ENCODE measurements around the gene NKD1. TPM values are rescaled to one million over a fixed set of nuclear protein-coding genes. Genes with fewer than 3 reads are reported as not detected.

NKD1 gene
- total RNA-seq, 1 donor from 2014 or later, result 0.43 TPM

GRCh38 chr16:50683689-50684374 is 135.6 kb downstream of the NKD1 start:
- no peak for DNase-seq (ENCODE audit: extremely low spot score, unreplicated experiment)
- TF ChIP-seq, protein P1, sequence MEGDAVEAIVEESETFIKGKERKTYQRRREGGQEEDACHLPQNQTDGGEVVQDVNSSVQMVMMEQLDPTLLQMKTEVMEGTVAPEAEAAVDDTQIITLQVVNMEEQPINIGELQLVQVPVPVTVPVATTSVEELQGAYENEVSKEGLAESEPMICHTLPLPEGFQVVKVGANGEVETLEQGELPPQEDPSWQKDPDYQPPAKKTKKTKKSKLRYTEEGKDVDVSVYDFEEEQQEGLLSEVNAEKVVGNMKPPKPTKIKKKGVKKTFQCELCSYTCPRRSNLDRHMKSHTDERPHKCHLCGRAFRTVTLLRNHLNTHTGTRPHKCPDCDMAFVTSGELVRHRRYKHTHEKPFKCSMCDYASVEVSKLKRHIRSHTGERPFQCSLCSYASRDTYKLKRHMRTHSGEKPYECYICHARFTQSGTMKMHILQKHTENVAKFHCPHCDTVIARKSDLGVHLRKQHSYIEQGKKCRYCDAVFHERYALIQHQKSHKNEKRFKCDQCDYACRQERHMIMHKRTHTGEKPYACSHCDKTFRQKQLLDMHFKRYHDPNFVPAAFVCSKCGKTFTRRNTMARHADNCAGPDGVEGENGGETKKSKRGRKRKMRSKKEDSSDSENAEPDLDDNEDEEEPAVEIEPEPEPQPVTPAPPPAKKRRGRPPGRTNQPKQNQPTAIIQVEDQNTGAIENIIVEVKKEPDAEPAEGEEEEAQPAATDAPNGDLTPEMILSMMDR (IDR thresholded peaks at IDR 0.05), result no peak
- Mint-ChIP-seq H3K27ac (ENCODE audit: unreplicated experiment) (no peak overlapping the region), H3K36me3 (ENCODE audit: unreplicated experiment) (no peaks in the 10 kb centered on the region), H3K4me1 (ENCODE audit: unreplicated experiment) (peaks cover 7% of the 10 kb centered on the region), H3K4me3 (ENCODE audit: unreplicated experiment) (no peak overlapping the region), H3K27me3 (ENCODE audit: unreplicated experiment) (peaks cover 7% of the 10 kb centered on the region), H3K9me3 (ENCODE audit: unreplicated experiment) (no peaks in the 10 kb centered on the region)

- no peak overlapping the region for H3K27ac Mint-ChIP-seq (ENCODE audit: unreplicated experiment)
- no peak overlapping the region for H3K4me3 Mint-ChIP-seq (ENCODE audit: unreplicated experiment)
- H3K9me3 Mint-ChIP-seq (ENCODE audit: unreplicated experiment), result no peaks in the 10 kb centered on the region
- no peak for DNase-seq (ENCODE audit: extremely low spot score, unreplicated experiment)
- TF ChIP-seq, protein P1 (IDR thresholded peaks at IDR 0.05), result no peak
- H3K36me3 Mint-ChIP-seq (ENCODE audit: unreplicated experiment), result no peaks in the 10 kb centered on the region
- H3K27me3 Mint-ChIP-seq (ENCODE audit: unreplicated experiment), result peaks cover 12% of the 10 kb centered on the region
- peaks cover 7% of the 10 kb centered on the region for H3K4me1 Mint-ChIP-seq (ENCODE audit: unreplicated experiment)
Observed at GRCh38 chr16:50684823-50685461, 136.7 kb downstream of the NKD1 start.

GRCh38 chr16:50685462-50686063 is 137.4 kb downstream of the NKD1 start:
- H3K27ac Mint-ChIP-seq (ENCODE audit: unreplicated experiment), result no peak overlapping the region
- H3K36me3 Mint-ChIP-seq (ENCODE audit: unreplicated experiment), result no peaks in the 10 kb centered on the region
- H3K27me3 Mint-ChIP-seq (ENCODE audit: unreplicated experiment), result peaks cover 15% of the 10 kb centered on the region
- peaks cover 7% of the 10 kb centered on the region for H3K4me1 Mint-ChIP-seq (ENCODE audit: unreplicated experiment)
- H3K4me3 Mint-ChIP-seq (ENCODE audit: unreplicated experiment), result no peak overlapping the region
- no peak for DNase-seq (ENCODE audit: extremely low spot score, unreplicated experiment)
- TF ChIP-seq, protein P1 (IDR thresholded peaks at IDR 0.05), result no peak
- H3K9me3 Mint-ChIP-seq (ENCODE audit: unreplicated experiment), result no peaks in the 10 kb centered on the region

DNA sequence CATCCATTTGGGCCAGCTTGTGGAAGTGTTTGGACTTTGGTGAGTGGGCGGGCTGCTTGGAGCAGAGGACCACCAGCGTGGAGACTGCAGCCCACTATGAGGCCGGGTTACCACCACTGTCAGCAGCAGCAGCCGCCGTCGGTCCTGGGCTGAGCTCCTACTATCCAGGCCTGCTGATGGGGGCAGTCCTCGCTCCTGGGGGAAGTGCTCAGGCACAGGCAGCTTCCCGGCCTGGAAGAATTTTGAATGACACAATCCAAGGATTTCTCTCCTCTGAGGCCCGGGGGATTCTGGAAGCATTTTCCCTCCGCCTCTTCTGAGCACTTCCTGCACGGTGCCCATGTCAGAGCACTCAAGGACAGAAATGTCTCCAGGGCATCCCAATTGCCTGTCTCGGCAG is 139.9 kb downstream of the NKD1 start:
- TF ChIP-seq, protein P1 (IDR thresholded peaks at IDR 0.05), result no peak
- Mint-ChIP-seq H3K4me3 (ENCODE audit: unreplicated experiment) (no peak overlapping the region), H3K36me3 (ENCODE audit: unreplicated experiment) (no peaks in the 10 kb centered on the region), H3K27ac (ENCODE audit: unreplicated experiment) (no peak overlapping the region), H3K27me3 (ENCODE audit: unreplicated experiment) (peaks cover 26% of the 10 kb centered on the region), H3K4me1 (ENCODE audit: unreplicated experiment) (peaks cover 7% of the 10 kb centered on the region), H3K9me3 (ENCODE audit: unreplicated experiment) (no peaks in the 10 kb centered on the region)
- DNase-seq (ENCODE audit: extremely low spot score, unreplicated experiment), result no peak

DNA sequence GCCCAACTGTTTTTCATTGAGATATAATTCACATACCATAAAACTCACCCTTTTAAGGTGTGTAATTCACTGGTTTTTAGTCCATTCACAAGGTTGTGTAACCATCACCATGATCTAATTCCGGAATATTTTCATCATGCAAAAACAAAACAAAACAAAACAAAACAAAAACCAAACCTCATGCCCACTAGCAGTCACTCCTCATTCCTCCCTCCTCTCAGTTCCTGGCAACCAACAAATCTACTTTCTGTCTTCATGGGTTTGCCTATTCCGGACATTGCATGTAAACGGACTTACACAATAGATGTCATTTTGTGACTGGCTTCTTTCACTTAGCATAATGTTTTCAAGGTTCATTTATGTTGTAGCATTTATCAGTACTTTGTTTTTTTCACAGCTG is 140.7 kb downstream of the NKD1 start:
- TF ChIP-seq, protein P1 (IDR thresholded peaks at IDR 0.05), result no peak
- DNase-seq (ENCODE audit: extremely low spot score, unreplicated experiment), result no peak
- H3K4me1 Mint-ChIP-seq (ENCODE audit: unreplicated experiment), result peaks cover 8% of the 10 kb centered on the region
- no peaks in the 10 kb centered on the region for H3K9me3 Mint-ChIP-seq (ENCODE audit: unreplicated experiment)
- peaks cover 28% of the 10 kb centered on the region for H3K27me3 Mint-ChIP-seq (ENCODE audit: unreplicated experiment)
- H3K4me3 Mint-ChIP-seq (ENCODE audit: unreplicated experiment), result no peak overlapping the region
- no peak overlapping the region for H3K27ac Mint-ChIP-seq (ENCODE audit: unreplicated experiment)
- H3K36me3 Mint-ChIP-seq (ENCODE audit: unreplicated experiment), result no peaks in the 10 kb centered on the region
